Measurements from ENCODE around the gene FANCI. TPM values are rescaled to one million over a fixed set of nuclear protein-coding genes. Genes with fewer than 3 reads are reported as not detected.
A peak's percentile ranks its signal among the peaks of the same experiment; 100 is the strongest.

FANCI gene
- total RNA-seq, 1 experiment from 2014 or later: 44.7 TPM

- no peak for DNase-seq (ENCODE audit: extremely low read depth, low read depth)
Observed at GRCh38 chr15:89358435-89358754, 114.6 kb downstream of the FANCI start.

DNA sequence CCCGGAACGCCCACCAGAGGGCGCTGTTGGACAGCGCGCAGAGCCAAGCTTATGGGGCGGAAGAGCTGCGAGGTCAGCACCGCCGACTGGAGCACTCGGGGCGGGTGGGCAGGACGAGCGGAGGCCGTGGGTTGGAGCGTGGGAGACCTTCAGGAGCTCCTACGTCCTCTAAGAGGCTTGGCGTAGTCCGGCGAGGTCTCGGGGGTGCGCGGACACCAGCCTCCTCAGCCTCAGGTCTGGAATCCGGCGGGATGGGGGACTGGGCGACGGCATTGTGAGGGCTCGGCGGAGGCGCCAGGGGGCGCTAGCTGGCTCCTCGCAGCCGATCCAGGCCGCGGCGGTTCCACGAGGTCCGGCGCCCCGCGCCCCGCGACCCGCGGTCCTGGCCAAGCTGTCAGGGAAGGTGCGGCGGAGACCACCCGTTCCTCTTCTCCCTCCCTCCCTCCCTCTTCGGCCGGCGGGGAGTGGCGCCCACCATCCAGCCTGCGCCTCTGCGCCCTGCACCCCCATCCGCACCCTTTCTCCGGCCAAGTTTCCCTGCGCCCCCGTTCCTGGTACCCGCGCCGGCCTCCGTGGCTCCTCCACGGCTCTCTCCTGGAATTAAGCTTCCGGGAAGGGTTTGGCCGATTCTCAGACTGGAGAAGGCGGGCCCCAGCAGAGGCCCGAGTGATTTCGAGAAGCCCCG is 115.1 kb downstream of the FANCI start:
- DNase-seq (ENCODE audit: extremely low read depth, low read depth): peak; percentile 55

- DNase-seq (ENCODE audit: extremely low read depth, low read depth): no peak
Observed at GRCh38 chr15:89359471-89360293, 115.9 kb downstream of the FANCI start.

DNA sequence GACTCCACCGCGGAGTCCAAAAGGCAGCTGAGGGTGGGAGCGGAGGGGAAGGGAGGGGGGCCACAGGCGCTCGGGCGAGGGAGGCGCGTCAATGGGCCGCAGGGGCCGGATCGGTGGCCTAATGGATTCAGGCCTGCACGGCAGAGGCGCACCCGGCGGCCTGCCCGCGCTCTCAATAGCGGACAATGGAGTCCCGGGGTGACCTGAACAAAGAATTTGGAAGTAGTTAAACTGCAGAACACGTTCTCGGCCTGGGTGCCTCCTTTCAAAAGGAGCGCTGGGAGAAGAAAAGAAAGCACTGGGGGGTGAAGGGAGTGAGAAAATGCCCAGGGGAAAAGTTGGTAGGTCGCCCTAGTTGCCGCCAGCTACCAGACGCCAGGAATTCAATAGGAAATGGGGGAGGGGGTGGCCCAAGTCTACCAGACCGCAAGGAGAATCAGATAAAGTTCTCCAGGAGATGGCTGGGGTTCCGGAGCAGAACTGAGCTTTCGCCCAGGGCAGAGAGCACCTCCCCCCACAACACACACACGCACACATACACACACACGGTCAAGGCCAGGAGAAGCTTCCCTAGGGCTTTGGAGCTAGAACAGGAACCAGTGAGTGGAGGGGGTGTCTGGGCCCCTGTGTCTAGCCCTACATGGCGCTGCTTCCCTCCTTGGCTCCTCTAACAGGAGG is 116.7 kb downstream of the FANCI start:
- no peak for DNase-seq (ENCODE audit: extremely low read depth, low read depth)

- DNase-seq (ENCODE audit: extremely low read depth, low read depth): peak; percentile 64
Observed at GRCh38 chr15:89361451-89362202, 117.8 kb downstream of the FANCI start.

DNA sequence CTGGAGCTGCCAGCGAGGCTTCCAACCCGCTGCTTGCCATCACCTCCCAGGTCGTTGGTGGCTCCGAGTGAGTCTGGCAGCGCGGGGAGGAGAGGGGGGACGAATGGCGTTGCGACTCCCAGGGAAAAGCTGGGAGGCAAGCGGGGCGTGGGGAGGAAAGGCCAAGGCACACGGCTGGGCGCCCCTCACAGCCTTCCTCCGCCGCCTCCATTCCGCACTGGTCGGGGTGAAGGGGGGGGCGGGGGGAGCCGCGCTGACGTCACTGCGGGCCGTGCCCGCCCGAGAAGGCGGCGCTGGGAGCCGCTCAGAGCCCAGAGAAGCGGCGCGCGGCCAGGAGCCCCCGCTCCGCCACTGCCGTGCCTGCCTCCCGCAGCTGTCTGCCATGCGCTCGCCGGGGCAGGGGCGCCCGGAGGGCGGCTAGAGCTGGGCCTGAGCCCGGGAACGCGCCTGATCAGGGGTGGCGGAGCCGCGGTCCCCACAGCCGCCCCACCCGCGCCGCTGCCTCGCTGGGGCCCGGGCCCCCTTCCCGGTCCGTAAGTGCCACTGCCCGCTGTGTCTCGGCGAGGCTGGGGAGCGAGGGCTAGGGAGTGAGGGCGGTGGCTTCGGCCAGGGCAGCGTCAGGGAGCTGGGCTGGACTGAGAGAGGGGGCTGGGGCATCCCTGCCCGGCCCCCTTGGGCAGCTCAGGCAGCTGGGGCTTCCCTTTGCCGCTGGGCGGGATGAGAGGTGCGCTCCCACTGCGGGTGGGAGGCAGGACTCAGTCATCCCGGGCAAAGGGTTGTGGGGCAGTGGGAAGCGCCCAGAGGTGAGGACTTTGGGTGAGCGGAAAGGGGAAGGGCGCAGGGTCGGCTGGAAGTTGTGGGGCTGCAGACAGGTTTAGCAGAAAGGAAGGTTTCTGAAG is 118.7 kb downstream of the FANCI start:
- no peak for DNase-seq (ENCODE audit: extremely low read depth, low read depth)

DNA sequence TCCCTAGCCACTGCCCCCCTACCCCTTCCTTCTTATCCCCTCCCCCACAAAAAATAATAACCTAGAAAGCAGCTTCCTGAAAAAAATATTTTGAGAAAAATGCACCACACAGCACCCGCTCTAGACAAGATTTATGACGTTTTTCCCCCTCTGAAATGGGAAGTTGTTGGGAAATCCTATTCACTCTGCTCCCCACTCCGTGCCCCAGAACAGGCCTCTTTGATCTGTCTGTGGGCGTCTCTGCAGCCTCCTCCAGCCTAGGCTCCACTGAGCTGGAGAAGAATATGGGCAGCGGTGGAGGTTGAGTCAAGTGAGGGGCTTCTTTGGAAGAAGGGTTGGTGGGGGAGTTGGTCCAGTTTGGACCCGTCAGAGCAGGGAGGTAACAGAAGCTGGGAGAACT is 119.4 kb downstream of the FANCI start:
- DNase-seq (ENCODE audit: extremely low read depth, low read depth): no peak

DNA sequence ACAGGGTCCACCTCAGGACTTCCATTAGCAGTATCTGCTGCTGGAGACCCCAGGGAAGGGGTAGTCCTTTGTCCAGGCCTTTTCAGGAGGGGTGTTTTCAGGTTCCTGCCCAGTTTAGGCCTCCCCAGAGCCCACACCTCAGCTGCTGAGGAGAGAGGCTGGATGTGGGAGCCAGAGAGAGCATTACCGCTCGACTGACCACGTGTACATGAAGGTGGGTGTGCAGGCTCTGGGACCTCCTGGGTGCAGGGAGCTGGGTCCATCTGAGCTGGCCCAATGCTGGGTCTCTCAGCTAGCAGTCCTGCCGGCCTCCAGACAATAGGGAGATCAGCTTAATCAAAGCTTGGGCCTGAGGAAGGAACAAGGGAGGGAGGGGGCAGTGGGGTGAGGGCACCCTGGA is 120.0 kb downstream of the FANCI start:
- DNase-seq (ENCODE audit: extremely low read depth, low read depth): no peak

GRCh38 chr15:89364341-89364740 is 120.6 kb downstream of the FANCI start:
- no peak for DNase-seq (ENCODE audit: extremely low read depth, low read depth)

DNA sequence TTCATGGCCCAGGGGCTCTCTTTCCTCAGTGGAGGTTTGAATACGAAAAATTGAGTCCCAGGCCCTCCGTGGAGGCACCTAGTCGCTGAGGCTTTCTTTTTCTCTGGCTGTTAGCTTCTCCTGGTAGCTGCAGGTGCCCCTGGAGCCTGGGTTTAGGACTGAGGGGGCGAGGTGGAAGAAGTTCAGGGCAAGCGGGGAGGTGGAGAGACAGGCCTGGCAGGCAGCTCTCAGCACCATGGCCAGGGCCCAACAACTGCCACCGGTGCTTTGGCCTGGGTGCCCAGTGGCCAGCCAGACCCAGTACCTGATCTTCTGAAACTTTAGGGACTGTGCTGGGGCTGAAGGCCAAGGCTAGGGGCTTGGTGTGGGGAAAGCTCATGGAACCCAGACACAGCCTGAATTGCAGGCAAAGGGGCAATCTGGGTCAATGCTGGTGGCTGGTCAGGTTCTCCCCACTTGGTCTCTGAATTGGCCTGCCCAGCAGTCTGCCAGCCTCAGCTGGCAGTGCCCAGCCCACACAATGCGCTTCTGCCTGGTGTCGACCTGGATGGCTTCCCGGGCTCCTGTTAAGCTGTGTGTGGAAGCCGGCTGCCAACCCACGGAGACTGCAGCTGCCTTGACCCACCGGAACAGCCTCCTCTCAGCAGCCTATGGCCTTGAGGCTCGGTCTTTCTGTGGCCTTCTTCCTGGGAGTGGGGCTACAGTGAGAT is 121.1 kb downstream of the FANCI start:
- no peak for DNase-seq (ENCODE audit: extremely low read depth, low read depth)

- no peak for DNase-seq (ENCODE audit: extremely low read depth, low read depth)
Observed at GRCh38 chr15:89365462-89366065, 121.8 kb downstream of the FANCI start.

Small RNA genes lying within 50 kb of the gene (small RNA-seq; reads per million reads assigned to genes)
- gene MIR6766: 0 to 0.06 reads per million in 2 experiments

Other genes with a start within 250 kb of the FANCI start
- 21.0 and 22.7 TPM in 2 replicates for gene ABHD2, start 155.5 kb upstream of the FANCI start, total RNA-seq (2014; rRNA removed; shearing (Covaris generic))
- not detected in 2 replicates for gene RLBP1, start 22.4 kb upstream of the FANCI start, total RNA-seq (2014; rRNA removed; shearing (Covaris generic))
- gene POLG, start 90.8 kb downstream of the FANCI start, total RNA-seq (2014; rRNA removed; shearing (Covaris generic)): 30.5 and 38.8 TPM in 2 replicates